A549 (cell line): Measurements from ENCODE around the gene SIK2. TPM values are rescaled to one million over a fixed set of nuclear protein-coding genes. Genes with fewer than 3 reads are reported as not detected.

Experiments used
- ATAC-seq, 2 experiments: fragments of 200-7000 bp in 1 of 2; fragments of >200 bp in 1 of 2; cut with Nextera tagmentation in 1 of 2; cut with Tn5 transposase in 1 of 2; 3 replicates each; pipeline versions ENCODE4 v1.8.0 to v1.9.1; 2018 to 2020; ENCODE audit warnings: mild to moderate bottlenecking in 1 of 2, moderate library complexity in 1 of 2
- CTCF ChIA-PET: fragments of 300-600 bp; sonication (Branson Sonifier 250); formaldehyde crosslinking; extraction: SDS; loops from one replicate; lab custom pipeline; 2021; ENCODE audit warnings: antibody characterized with exemption, inconsistent platforms; lab: Yijun Ruan, JAX
- POLR2A ChIA-PET: fragments of 350-600 bp; formaldehyde crosslinking; extraction: SDS; loops from one replicate; lab custom pipeline; 2021; ENCODE audit warnings: antibody characterized with exemption, inconsistent platforms; lab: Yijun Ruan, JAX
- DNase-seq, 2 experiments: peaks; one replicate each; pipeline versions ENCODE4 v3.0.0 to v3.0.0-alpha.2; 2011 to 2016; ENCODE audit warnings: low read depth in 1 of 2, low spot score in 1 of 2
- FAIRE-seq: peaks from 2 replicates; lab custom pipeline; 2011; peaks lifted over from hg19 to GRCh38; lab: Jason Lieb, UNC
- H3K27ac ChIP-seq, 2 experiments: fragments of >200 bp; sonication (Bioruptor Twin); formaldehyde crosslinking; 3 replicates each; pipeline ENCODE4 v1.5.1; 2016 to 2017
- H3K4me1 ChIP-seq: fragments of >200 bp; sonication (Bioruptor Twin); formaldehyde crosslinking; 3 replicates; pipeline ENCODE4 v1.6.1; 2016
- H3K4me2 ChIP-seq: fragments of >200 bp; sonication (Bioruptor Twin); formaldehyde crosslinking; 3 replicates; pipeline ENCODE4 v1.6.1; 2016
- H3K4me3 ChIP-seq: fragments of >200 bp; sonication (Bioruptor Twin); formaldehyde crosslinking; 3 replicates; pipeline ENCODE4 v1.5.1; 2016
- H3K9me3 ChIP-seq: fragments of >200 bp; sonication (Bioruptor Twin); formaldehyde crosslinking; 3 replicates; pipeline ENCODE4 v1.6.1; 2016
- CBX8 ChIP-seq: fragments of 200-600 bp; sonication (generic); IDR thresholded peaks from 2 replicates; pipeline ENCODE4 v1.6.1; 2016
- CEBPB ChIP-seq, 2 experiments: fragments of >200 bp in 1 of 2; sonication (Bioruptor Twin) in 1 of 2; formaldehyde crosslinking in 1 of 2; IDR thresholded peaks; 2 replicates each; pipeline ENCODE4 v1.6.1; 2012 to 2016
- CTCF ChIP-seq: fragments of >200 bp; sonication (Bioruptor Twin); formaldehyde crosslinking; IDR thresholded peaks from 3 replicates; pipeline ENCODE4 v1.5.1; 2016
- GATA3 ChIP-seq: IDR thresholded peaks from 2 replicates; pipeline ENCODE4 v1.6.1; 2012; ENCODE audit warnings: borderline replicate concordance
- HDAC2 ChIP-seq: fragments of 200-600 bp; sonication (generic); IDR thresholded peaks from 2 replicates; pipeline ENCODE4 v1.6.1; 2016
- HEYL ChIP-seq: fragments of 250-450 bp; sonication (Bioruptor Pico); IDR thresholded peaks from 2 replicates; pipeline ENCODE4 v1.8.0; 2021; ENCODE audit warnings: mild to moderate bottlenecking, moderate library complexity
- NFE2L2 ChIP-seq: fragments of 150-350 bp; conservative IDR thresholded peaks from 2 replicates; pipeline ENCODE4 v1.6.1; 2014; ENCODE audit warnings: low read length
- PBX3 ChIP-seq: IDR thresholded peaks from 2 replicates; pipeline ENCODE4 v1.6.1; 2012
- POLR2A ChIP-seq: IDR thresholded peaks from 2 replicates; pipeline ENCODE4 v1.6.1; 2012; ENCODE audit warnings: mild to moderate bottlenecking, low read length
- POLR2AphosphoS2 ChIP-seq: conservative IDR thresholded peaks from 2 replicates; pipeline ENCODE4 v1.6.1; 2012; ENCODE audit warnings: low read length, improper control_type of control experiment, inconsistent platforms
- RAD21 ChIP-seq, 2 experiments: fragments of >200 bp in 1 of 2; sonication (Bioruptor Twin) in 1 of 2; formaldehyde crosslinking in 1 of 2; IDR thresholded peaks in 1 of 2; conservative IDR thresholded peaks in 1 of 2; 2 replicates in 1 of 2; 3 replicates in 1 of 2; pipeline ENCODE4 v1.6.1; 2012 to 2018; ENCODE audit warnings: inconsistent platforms in 1 of 2
- RFX5 ChIP-seq: fragments of 450-650 bp; IDR thresholded peaks from 2 replicates; pipeline ENCODE4 v1.7.1; 2014; ENCODE audit warnings: antibody characterized with exemption, mild to moderate bottlenecking, moderate library complexity
- SMC3 ChIP-seq: fragments of >200 bp; sonication (Bioruptor Twin); formaldehyde crosslinking; IDR thresholded peaks from 3 replicates; pipeline ENCODE4 v1.6.1; 2018; ENCODE audit warnings: inconsistent platforms
- USF2 ChIP-seq: fragments of 450-650 bp; IDR thresholded peaks from 2 replicates; pipeline ENCODE4 v1.6.1; 2014; ENCODE audit warnings: antibody characterized with exemption
- WGBS: methylation state at CpG from one replicate; pipeline ENCODE4 v1.1.6; 2017; ENCODE audit errors: missing lambda C conversion rate; 5-methylcytosine and 5-hydroxymethylcytosine counted together
- polyA plus RNA-seq, 4 experiments: library from polyadenylated mRNA; depleted of rRNA in 3 of 4; stranded (reverse); fragments of >200 nt; fragmentation: RNase III in 1 of 4; extraction: RNeasy Plus Mini Kit Qiagen cat#74134 plus additional on column Dnase treatment in 1 of 4; gene quantifications; 2 replicates in 3 of 4; 3 replicates in 1 of 4; pipeline ENCODE4 v1.2.3, GENCODE V29; 2011 to 2017

SIK2 gene
- polyA plus RNA-seq, 2 of the 4 experiments (the other 2 are of a cell fraction) = 4.5 to 9.0 TPM

- no peak for TF ChIP-seq CEBPB (IDR thresholded peaks at IDR 0.05)
- TF ChIP-seq SMC3 = no peak
- TF ChIP-seq USF2 = no peak
- TF ChIP-seq HEYL (CRISPR knock-in tag) = no peak
- TF ChIP-seq GATA3 = no peak
- TF ChIP-seq CTCF = no peak
- TF ChIP-seq RAD21 (conservative IDR thresholded peaks at IDR 0.05 in 1 of 2, IDR thresholded peaks at IDR 0.05 in 1 of 2) = no peak
- POLR2A ChIA-PET = interaction anchor here (1.7 kb wide), 1 partner anchor 32 kb away, joined by 4 read pairs; the partner anchor contains the start of gene PPP2R1B
- DNase-seq (no peak), FAIRE-seq (no peak), ATAC-seq (no peak)
- Histone ChIP-seq H3K4me1 (peaks cover 49% of the 10 kb centered on the region), H3K27ac (peak overlapping the region; percentile 40 to 82; a peak in 4 of 6 replicates), H3K9me3 (no peaks in the 10 kb centered on the region), H3K4me3 (no peak overlapping the region), H3K4me2 (no peak overlapping the region)
- WGBS = 85% methylated on average over 3 of the region's 8 CpGs
- CTCF ChIA-PET = interaction anchor here (0.8 kb wide), 1 partner anchor 29 kb away, joined by 3 read pairs; no protein-coding TSS in a partner anchor
These were observed 132.1 kb downstream of the SIK2 start for GRCh38 chr11:111734101-111734953.

GRCh38 chr11:111734954-111735261 is 132.7 kb downstream of the SIK2 start:
- DNase-seq = no peak
- no peaks in the 10 kb centered on the region for H3K9me3 ChIP-seq
- ChIA-PET CTCF (interaction anchor here (0.8 kb wide), 1 partner anchor 29 kb away, joined by 3 read pairs; no protein-coding TSS in a partner anchor), POLR2A (interaction anchor here (1.7 kb wide), 1 partner anchor 31 kb away, joined by 4 read pairs; the partner anchor contains the start of gene PPP2R1B)
- peak overlapping the region; percentile 40 to 82; a peak in 4 of 6 replicates for H3K27ac ChIP-seq
- TF ChIP-seq POLR2A (no peak), POLR2AphosphoS2 (no peak), PBX3 (no peak), HDAC2 (no peak)
- peaks cover 48% of the 10 kb centered on the region for H3K4me1 ChIP-seq
- 0 out of 3 replicates have a peak overlapping the region, but pooled peaks have one; percentile 38 for H3K4me2 ChIP-seq
- 90% methylated on average over 6 of the region's 6 CpGs for WGBS
- H3K4me3 ChIP-seq = no peak overlapping the region
- ATAC-seq = no peak
- FAIRE-seq = no peak

- ATAC-seq = peak; percentile 27 to 49; a peak in 3 of 6 replicates
- ChIA-PET POLR2A (interaction anchor here (1.7 kb wide), 1 partner anchor 31 kb away, joined by 4 read pairs; the partner anchor contains the start of gene PPP2R1B), CTCF (interaction anchor here (0.8 kb wide), 1 partner anchor 28 kb away, joined by 3 read pairs; no protein-coding TSS in a partner anchor)
- 83% methylated on average over 12 of the region's 19 CpGs for WGBS
- peak in 1 of 2 experiments; percentile 56 for DNase-seq
- peaks cover 42% of the 10 kb centered on the region for H3K4me1 ChIP-seq
- FAIRE-seq = no peak
- peak overlapping the region; percentile 38; the same call in 2 of the 3 replicates for H3K4me2 ChIP-seq
- H3K9me3 ChIP-seq = no peaks in the 10 kb centered on the region
- H3K27ac ChIP-seq = peak overlapping the region; percentile 51 to 82; a peak in 4 of 6 replicates
- TF ChIP-seq NFE2L2 (no peak), CBX8 (no peak), RFX5 (peak; percentile 53; the same call in 1 of the 2 replicates)
- no peak overlapping the region for H3K4me3 ChIP-seq
These were observed 133.2 kb downstream of the SIK2 start for GRCh38 chr11:111735262-111736116.
